Uterus (tissue), 2 donors: ENCODE data around the gene SLC26A1.

Experiments
- POLR2A ChIP-seq, 2 donors: fragments of 450-650 bp; IDR thresholded peaks; one replicate each; pipeline ENCODE4 v1.6.1; 2016; ENCODE audit warnings: antibody characterized with exemption in 2 of 2, mild to moderate bottlenecking in 1 of 2, moderate library complexity in 1 of 2
- TF ChIP-seq, protein P1 (sequence below), 4 experiments: fragments of 200-600 bp in 2 of 4; fragments of 450-650 bp in 2 of 4; sonication (generic) in 2 of 4; IDR thresholded peaks; one replicate each; pipeline ENCODE4 v1.5.1; 2016 to 2019; ENCODE audit warnings: antibody characterized with exemption in 4 of 4, mild to moderate bottlenecking in 2 of 4, moderate library complexity in 1 of 4

DNA sequence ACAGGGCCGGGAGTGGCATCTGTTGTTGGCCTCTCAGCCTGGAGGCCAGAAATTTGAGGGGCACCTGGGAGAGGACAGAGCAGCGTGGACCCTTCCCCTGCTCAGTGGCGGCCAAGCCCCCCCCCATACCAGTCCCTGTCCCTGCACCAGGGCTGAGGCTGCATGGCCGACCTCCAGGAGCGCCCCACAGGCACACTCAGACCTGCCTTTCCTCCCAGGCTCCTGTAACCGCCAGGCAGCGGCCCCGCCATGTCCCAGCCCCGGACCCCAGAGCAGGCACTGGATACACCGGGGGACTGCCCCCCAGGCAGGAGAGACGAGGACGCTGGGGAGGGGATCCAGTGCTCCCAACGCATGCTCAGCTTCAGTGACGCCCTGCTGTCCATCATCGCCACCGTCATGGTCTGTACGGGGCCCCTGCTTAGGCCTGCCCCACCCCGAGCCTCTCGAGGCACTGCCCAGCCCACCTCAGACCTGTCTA is 45.7 kb downstream of the SLC26A1 start:
- TF ChIP-seq, protein P1, sequence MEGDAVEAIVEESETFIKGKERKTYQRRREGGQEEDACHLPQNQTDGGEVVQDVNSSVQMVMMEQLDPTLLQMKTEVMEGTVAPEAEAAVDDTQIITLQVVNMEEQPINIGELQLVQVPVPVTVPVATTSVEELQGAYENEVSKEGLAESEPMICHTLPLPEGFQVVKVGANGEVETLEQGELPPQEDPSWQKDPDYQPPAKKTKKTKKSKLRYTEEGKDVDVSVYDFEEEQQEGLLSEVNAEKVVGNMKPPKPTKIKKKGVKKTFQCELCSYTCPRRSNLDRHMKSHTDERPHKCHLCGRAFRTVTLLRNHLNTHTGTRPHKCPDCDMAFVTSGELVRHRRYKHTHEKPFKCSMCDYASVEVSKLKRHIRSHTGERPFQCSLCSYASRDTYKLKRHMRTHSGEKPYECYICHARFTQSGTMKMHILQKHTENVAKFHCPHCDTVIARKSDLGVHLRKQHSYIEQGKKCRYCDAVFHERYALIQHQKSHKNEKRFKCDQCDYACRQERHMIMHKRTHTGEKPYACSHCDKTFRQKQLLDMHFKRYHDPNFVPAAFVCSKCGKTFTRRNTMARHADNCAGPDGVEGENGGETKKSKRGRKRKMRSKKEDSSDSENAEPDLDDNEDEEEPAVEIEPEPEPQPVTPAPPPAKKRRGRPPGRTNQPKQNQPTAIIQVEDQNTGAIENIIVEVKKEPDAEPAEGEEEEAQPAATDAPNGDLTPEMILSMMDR (IDR thresholded peaks at IDR 0.05), result no peak
- no peak for TF ChIP-seq POLR2A (IDR thresholded peaks at IDR 0.05)
